ENCODE measurements around the gene ZCWPW1.

DNA sequence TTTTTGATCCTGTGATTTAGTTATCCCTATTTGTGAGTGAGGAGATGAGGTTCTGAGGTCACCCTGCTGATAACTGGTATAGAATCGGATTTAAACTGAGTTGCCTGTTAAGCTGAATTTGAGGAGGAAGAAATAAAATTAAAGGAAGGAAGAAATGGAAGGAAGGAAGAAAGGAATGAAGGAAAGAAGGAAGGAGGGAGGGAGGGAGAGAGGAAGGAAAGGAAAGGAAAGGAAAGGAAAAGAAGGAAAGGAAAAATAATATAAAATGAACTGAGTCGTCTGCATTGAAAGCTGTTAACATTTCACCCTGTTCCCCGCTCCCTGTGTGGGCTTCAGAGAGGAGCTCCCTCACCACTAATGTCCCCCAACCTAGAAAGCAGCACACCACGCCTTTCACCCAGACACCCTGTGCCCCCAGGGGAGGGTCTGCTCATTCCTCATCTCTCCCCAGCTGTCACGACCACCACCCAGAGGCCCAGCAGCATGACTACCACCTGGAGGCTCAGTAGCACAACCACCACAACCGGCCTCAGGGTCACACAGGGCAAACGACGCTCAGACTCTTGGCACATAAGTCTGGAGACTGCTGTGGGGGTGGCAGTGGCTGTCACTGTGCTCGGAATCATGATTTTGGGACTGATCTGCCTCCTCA, 38.9 kb downstream of the ZCWPW1 start:
- TF ChIP-seq, protein P1, sequence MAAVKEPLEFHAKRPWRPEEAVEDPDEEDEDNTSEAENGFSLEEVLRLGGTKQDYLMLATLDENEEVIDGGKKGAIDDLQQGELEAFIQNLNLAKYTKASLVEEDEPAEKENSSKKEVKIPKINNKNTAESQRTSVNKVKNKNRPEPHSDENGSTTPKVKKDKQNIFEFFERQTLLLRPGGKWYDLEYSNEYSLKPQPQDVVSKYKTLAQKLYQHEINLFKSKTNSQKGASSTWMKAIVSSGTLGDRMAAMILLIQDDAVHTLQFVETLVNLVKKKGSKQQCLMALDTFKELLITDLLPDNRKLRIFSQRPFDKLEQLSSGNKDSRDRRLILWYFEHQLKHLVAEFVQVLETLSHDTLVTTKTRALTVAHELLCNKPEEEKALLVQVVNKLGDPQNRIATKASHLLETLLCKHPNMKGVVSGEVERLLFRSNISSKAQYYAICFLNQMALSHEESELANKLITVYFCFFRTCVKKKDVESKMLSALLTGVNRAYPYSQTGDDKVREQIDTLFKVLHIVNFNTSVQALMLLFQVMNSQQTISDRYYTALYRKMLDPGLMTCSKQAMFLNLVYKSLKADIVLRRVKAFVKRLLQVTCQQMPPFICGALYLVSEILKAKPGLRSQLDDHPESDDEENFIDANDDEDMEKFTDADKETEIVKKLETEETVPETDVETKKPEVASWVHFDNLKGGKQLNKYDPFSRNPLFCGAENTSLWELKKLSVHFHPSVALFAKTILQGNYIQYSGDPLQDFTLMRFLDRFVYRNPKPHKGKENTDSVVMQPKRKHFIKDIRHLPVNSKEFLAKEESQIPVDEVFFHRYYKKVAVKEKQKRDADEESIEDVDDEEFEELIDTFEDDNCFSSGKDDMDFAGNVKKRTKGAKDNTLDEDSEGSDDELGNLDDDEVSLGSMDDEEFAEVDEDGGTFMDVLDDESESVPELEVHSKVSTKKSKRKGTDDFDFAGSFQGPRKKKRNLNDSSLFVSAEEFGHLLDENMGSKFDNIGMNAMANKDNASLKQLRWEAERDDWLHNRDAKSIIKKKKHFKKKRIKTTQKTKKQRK (IDR thresholded peaks at IDR 0.05; ENCODE audit: low read depth, low read length): no peak
- TF ChIP-seq POLR2A (IDR thresholded peaks at IDR 0.05; ENCODE audit: low read depth, low read length) (no peak), EZH2 (IDR thresholded peaks at IDR 0.05; ENCODE audit: borderline replicate concordance, control insufficient read depth, low read depth, low read length) (no peak), RFX5 (IDR thresholded peaks at IDR 0.05; ENCODE audit: low read depth, low read length) (no peak)
- TF ChIP-seq, protein P2, sequence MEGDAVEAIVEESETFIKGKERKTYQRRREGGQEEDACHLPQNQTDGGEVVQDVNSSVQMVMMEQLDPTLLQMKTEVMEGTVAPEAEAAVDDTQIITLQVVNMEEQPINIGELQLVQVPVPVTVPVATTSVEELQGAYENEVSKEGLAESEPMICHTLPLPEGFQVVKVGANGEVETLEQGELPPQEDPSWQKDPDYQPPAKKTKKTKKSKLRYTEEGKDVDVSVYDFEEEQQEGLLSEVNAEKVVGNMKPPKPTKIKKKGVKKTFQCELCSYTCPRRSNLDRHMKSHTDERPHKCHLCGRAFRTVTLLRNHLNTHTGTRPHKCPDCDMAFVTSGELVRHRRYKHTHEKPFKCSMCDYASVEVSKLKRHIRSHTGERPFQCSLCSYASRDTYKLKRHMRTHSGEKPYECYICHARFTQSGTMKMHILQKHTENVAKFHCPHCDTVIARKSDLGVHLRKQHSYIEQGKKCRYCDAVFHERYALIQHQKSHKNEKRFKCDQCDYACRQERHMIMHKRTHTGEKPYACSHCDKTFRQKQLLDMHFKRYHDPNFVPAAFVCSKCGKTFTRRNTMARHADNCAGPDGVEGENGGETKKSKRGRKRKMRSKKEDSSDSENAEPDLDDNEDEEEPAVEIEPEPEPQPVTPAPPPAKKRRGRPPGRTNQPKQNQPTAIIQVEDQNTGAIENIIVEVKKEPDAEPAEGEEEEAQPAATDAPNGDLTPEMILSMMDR (IDR thresholded peaks at IDR 0.05 in 2 of 3, conservative IDR thresholded peaks at IDR 0.05 in 1 of 3; ENCODE audit: control insufficient read depth in 2 of 3, extremely low read depth in 1 of 3, insufficient read depth in 1 of 3, low read depth in 3 of 3, low read length in 3 of 3): no peak
